NCI-H187 (cell line): ENCODE data around the gene VWA1.
A peak's percentile ranks its signal among the peaks of the same experiment; 100 is the strongest.
"Not testable (repeated sequence)": the region's sequence is repeated elsewhere in the genome, so short reads cannot be mapped to it uniquely, and the experiment has no call there.

Experiments used
- DNase-seq, 2 experiments: peaks; one replicate each; lab custom pipeline; 2025; lab: John Stamatoyannopoulos, UW

VWA1 gene

DNA sequence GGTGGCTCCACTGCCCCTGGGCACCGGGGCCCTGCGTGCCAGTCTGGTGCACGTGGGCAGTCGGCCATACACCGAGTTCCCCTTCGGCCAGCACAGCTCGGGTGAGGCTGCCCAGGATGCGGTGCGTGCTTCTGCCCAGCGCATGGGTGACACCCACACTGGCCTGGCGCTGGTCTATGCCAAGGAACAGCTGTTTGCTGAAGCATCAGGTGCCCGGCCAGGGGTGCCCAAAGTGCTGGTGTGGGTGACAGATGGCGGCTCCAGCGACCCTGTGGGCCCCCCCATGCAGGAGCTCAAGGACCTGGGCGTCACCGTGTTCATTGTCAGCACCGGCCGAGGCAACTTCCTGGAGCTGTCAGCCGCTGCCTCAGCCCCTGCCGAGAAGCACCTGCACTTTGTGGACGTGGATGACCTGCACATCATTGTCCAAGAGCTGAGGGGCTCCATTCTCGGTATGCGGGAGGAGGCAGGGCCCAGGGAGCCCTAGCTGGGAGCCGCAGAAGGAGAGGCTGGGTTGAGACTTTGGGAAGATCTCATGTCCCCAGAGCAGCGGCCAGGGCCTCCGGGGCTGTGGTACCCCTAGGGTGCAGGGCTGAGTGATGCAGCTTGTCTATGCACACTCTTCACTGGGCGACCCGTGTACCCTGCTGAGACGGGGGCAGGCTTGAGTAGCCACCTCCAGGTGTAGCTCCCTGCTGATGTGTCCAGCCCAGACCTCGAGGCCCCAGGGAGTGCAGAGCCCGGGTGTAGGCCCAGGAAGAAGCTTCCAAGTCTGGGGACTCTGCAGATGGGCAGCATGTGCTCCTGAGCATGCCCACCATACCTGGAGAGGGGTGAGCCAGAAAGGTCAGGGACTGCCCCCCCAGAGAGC is 1.8 kb downstream of the VWA1 start:
- DNase-seq, result no peak

- no peak for DNase-seq
Observed at GRCh38 chr1:1437904-1438376, 2.5 kb downstream of the VWA1 start.

DNA sequence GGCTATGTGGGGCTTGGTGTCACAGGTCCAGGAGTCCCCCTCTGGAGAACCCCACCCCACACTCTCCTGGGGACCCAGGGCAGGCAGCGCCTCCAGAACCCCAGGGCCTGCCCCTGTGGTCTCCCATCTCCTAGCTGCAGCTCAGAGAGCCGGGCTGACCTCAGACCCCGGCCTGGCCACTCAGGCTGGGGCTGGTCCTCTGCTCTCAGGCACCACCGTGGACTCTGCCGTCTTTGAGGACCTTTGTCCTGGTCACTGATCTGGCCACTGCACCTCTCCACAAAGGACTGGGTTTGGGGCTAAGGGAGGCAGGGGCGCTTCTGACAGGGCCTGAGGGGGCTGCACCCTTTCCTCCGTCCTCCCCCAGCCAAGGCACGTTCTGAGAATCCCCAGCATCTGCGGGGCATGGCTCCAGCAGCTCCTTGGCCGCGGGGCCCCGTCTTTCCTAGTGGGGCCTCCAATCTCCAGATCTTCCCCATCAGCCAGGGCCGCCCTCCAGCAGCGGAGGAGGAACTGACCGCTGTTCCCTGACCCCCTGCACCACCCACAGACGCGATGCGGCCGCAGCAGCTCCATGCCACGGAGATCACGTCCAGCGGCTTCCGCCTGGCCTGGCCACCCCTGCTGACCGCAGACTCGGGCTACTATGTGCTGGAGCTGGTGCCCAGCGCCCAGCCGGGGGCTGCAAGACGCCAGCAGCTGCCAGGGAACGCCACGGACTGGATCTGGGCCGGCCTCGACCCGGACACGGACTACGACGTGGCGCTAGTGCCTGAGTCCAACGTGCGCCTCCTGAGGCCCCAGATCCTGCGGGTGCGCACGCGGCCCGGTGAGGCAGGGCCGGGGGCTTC is 3.3 kb downstream of the VWA1 start:
- no peak for DNase-seq

DNA sequence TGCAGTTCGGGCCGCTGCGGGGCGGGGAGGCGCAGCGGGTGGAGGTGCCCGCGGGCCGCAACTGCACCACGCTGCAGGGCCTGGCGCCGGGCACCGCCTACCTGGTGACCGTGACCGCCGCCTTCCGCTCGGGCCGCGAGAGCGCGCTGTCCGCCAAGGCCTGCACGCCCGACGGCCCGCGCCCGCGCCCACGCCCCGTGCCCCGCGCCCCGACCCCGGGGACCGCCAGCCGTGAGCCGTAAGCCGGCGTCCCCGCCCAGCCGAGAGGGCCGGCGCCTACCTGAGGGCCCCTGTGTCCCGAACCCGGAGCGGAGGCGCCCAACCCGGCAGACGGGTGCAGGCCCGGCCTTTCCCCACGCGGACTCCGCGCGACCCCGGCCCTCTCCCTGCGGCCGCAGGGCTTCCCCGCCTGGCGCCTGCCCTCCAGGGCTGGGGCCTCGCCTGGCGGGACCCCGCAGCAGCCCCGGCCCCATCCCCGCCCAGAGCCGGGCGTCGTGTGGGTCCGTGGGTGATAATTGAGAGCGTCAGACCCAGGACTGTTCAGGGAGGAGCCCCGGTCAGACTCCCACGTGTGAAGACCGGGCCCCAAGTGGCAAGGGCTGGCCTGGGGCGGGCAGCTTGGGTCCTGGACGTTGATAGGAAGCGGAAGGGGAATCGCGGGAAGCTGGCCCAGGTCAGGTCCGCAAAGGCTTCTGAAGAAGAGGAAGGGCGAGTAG is 4.2 kb downstream of the VWA1 start:
- no peak for DNase-seq

- DNase-seq, result no peak
Observed at GRCh38 chr1:1440262-1441001, 4.9 kb downstream of the VWA1 start.

DNA sequence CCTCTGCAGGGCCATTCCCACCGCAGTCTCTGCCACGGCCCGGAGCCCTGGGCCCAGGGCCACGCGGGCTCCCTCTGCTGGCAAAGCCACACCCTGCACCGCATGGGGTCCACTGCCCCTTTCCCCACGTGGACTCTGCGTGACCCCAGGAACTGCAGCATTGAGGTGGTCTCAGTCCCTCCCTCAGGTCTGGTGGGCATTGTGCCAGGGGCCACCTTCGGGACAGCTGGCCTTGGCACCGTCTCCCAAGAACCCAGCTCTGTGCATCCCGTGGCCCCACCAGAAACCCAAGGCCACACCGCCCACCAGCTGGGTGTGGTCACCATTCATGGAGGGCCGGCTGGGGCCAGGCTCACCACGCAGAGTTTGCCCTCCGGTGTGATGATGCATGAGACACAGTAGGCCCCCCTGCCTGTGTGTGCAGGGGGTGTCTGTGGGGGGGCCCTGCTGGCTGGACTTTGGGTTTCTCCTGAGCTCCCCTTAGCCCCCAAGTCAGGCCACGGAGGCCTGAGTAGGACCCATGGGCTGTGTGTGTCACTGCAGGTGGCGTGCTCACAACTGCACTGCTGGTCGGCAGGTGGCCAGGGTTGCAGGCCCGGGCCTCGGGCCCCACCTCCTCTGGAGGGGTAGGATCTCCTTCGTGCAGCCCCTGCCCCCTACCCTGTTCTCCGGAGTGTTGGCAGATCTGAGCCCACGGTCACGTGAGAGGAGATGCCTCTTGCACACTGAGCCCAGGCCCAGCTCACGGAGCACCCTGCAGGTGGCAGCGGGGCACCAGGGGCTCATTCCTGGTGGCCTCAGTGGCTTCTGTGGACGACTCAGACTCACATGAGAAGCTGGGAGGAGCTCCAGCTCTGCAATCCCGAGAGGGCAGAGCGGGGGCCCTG is 5.8 kb downstream of the VWA1 start:
- DNase-seq, result peak in 1 of 2 experiments; percentile 7

- DNase-seq, result no peak
Observed at GRCh38 chr1:1442069-1442770, 6.7 kb downstream of the VWA1 start.

- DNase-seq, result not testable (repeated sequence)
Observed at GRCh38 chr1:1446631-1447030, 11.1 kb downstream of the VWA1 start.

DNA sequence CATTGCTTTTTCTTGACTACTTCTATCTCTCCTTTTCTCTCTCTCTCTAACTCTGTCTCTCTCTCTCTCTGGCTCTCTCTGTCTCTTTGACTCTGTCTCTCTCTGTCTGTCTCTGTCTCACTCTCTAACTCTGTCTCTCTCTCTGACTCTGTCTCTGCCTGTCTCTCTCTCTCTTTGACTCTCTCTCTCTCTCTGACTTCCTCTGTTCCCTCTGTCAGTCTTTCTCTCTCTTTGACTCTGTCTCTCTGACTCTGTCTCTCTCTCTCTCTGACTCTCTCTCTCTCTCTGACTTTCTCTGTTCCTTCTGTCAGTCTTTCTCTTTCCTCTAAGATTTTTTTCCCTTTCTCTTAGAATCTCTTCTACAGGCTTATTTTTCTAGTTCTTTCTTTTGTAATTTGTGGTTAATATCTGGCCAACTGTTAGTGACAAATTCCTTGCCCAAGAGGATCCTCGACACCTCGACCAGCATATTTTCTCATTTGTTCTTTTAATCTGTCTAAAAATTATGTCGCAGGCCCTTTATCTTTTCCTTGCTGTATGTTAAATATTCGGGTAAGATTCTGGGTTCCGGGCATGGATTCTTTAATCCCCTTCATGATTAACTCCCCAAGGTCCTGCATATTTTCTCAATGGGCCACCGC is 13.7 kb downstream of the VWA1 start, which contains the start of gene ATAD3C:
ATAD3C (plus strand) TSS at position 591 of the 641 bp plus-strand sequence. CDS start 995 bp downstream, outside the sequence.
- no peak for DNase-seq

- DNase-seq, result not testable (repeated sequence)
Observed at GRCh38 chr1:1450616-1451015, 15.1 kb downstream of the VWA1 start.

DNA sequence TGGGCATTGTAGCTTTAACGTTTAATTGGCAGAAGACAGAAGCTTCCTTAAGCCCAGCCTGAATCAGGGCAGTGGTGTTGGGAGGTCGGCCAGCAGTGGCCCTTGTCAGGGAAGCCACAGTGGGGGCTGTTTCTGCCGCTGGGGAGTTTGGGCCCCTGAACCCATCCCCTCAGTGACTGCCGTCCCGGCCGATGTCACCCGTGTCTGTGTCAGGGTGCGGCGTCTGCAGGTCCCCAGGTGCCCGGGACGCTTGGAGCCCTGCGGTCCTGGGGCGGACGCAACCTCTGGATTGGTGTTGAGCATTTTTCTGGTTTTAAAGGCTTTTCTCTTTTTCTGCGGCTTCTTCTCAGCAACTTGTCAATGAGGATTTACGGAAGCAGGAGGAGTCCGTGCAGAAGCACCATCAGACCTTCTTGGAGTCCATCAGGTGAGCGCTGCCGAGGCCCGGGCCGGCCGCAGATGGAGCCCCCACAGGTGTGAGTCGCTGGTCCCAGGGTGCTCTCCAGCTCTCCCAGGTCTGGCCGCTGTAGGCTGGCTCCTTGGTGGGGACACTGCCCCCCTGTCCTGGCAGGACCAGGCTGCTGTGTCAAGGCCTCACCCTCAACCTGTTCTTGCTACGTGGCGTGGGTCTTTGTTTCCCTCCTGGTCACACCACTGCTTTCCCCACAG is 16.3 kb downstream of the VWA1 start:
- no peak for DNase-seq

- DNase-seq, result not testable (repeated sequence)
Observed at GRCh38 chr1:1452365-1452739, 16.9 kb downstream of the VWA1 start.

DNA sequence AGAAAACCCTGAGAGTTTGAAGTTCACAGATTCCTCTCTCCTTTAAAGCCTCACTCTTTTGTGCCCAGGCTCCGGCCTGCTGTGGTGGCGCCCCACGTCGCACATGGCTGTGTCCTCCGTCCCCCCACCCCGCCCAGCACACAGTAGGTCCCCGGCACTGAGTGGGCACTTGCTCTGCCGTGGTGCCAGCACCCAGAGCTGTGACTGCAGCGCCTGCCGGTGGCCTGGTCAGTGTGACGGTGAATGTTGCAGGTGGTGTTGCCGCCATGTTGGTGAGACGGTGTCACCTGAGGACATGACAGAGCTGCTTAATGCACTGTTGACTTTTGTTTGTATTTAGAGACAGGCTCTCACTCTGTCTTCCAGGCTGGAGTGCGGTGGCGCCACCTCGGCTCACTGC is 17.4 kb downstream of the VWA1 start:
- DNase-seq, result no peak

DNA sequence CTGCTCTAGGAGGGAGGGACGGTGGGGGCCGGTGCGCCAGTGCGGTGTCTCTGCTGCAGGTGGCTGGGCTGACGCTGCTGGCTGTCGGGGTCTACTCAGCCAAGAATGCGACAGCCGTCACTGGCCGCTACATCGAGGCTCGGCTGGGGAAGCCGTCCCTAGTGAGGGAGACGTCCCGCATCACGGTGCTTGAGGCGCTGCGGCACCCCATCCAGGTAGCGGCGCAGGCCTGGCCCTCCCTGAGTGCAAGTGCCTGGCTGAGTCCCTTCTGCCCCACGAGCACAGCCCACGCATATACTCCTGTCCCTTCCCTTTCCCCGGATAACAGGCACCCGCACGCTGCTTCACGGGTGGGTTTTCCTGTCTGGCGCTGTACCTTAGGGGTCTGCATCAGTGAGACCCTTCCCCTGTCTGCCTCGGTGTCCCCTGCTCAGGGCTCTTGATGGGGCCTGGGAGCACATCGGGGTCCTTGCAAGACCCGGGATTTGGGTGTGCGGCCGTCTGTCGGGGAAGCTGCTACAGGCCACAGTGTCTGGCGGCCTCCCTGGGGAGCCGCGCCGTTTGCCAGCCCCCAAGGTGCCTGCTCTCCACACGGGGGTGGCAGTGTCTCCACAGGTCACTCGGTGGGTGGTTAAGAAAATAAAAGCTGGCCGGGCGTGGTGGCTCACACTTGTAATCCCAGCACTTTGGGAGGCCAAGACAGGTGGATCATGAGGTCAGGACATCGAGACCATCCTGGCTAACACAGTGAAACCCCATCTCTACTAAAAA is 19.0 kb downstream of the VWA1 start:
- DNase-seq, result not testable (repeated sequence)

DNA sequence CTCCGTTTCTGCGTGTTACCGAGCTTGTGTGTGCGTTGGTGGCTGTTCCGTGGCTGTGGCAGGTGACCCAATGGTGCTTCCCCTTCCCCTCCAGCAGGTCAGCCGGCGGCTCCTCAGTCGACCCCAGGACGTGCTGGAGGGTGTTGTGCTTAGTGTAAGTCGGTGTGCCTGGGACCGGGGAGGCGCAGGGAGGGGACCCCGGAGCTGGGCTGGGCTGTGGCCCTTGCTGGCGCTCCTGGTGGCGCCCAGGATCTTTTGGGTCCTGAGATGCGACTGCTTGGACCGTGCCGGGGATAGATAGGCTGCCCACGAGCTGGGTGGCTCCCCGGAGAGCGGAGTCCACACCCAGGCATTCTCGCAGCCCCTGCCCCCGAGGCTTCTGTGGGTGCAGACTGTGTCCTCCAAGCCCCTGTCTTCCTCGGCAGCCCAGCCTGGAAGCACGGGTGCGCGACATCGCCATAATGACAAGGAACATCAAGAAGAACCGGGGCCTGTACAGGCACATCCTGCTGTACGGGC is 19.9 kb downstream of the VWA1 start:
- no peak for DNase-seq

- not testable (repeated sequence) for DNase-seq
Observed at GRCh38 chr1:1455934-1456333, 20.4 kb downstream of the VWA1 start.

- not testable (repeated sequence) for DNase-seq
Observed at GRCh38 chr1:1456683-1457255, 21.3 kb downstream of the VWA1 start.
